A549 (cell line): ENCODE results near the gene SEMA3A.

Source experiments
- BCL3 ChIP-seq: fragments of >200 bp; sonication (Bioruptor Twin); formaldehyde crosslinking; IDR thresholded peaks from 3 replicates; pipeline ENCODE4 v1.6.1; 2016
- CBX2 ChIP-seq: fragments of 200-600 bp; sonication (generic); IDR thresholded peaks from 2 replicates; pipeline ENCODE4 v1.6.1; 2016; ENCODE audit warnings: low read depth, mild to moderate bottlenecking, borderline replicate concordance
- EP300 ChIP-seq, 2 experiments: fragments of >200 bp; sonication (Bioruptor Twin); formaldehyde crosslinking; IDR thresholded peaks; 2 replicates in 1 of 2; 3 replicates in 1 of 2; pipeline ENCODE4 v1.6.1; 2016 to 2017
- GATA3 ChIP-seq: IDR thresholded peaks from 2 replicates; pipeline ENCODE4 v1.6.1; 2012; ENCODE audit warnings: borderline replicate concordance
- HMGXB4 ChIP-seq: fragments of 250-450 bp; sonication (Bioruptor Pico); IDR thresholded peaks from 2 replicates; pipeline ENCODE4 v1.5.0; 2021; ENCODE audit warnings: mild to moderate bottlenecking, moderate library complexity, borderline replicate concordance
- MAZ ChIP-seq: fragments of 150-350 bp; IDR thresholded peaks from 2 replicates; pipeline ENCODE4 v1.6.1; 2014; ENCODE audit warnings: antibody characterized with exemption, low read depth, low read length, borderline replicate concordance
- PHF8 ChIP-seq: fragments of 200-600 bp; sonication (generic); IDR thresholded peaks from 2 replicates; pipeline ENCODE4 v1.6.1; 2016; ENCODE audit warnings: low read depth, mild to moderate bottlenecking, antibody characterized with exemption, moderate library complexity, borderline replicate concordance
- SMC3 ChIP-seq: fragments of >200 bp; sonication (Bioruptor Twin); formaldehyde crosslinking; IDR thresholded peaks from 3 replicates; pipeline ENCODE4 v1.6.1; 2018; ENCODE audit warnings: inconsistent platforms
- ZNF302 ChIP-seq: fragments of 250-450 bp; sonication (Bioruptor Pico); IDR thresholded peaks from 2 replicates; pipeline ENCODE4 v1.9.0; 2021; ENCODE audit warnings: inconsistent platforms, mild to moderate bottlenecking, moderate library complexity
- TF ChIP-seq, protein P1 (sequence below): fragments of >200 bp; sonication (Bioruptor Twin); formaldehyde crosslinking; IDR thresholded peaks from 3 replicates; pipeline ENCODE4 v1.5.1; 2016

- TF ChIP-seq, protein P1, sequence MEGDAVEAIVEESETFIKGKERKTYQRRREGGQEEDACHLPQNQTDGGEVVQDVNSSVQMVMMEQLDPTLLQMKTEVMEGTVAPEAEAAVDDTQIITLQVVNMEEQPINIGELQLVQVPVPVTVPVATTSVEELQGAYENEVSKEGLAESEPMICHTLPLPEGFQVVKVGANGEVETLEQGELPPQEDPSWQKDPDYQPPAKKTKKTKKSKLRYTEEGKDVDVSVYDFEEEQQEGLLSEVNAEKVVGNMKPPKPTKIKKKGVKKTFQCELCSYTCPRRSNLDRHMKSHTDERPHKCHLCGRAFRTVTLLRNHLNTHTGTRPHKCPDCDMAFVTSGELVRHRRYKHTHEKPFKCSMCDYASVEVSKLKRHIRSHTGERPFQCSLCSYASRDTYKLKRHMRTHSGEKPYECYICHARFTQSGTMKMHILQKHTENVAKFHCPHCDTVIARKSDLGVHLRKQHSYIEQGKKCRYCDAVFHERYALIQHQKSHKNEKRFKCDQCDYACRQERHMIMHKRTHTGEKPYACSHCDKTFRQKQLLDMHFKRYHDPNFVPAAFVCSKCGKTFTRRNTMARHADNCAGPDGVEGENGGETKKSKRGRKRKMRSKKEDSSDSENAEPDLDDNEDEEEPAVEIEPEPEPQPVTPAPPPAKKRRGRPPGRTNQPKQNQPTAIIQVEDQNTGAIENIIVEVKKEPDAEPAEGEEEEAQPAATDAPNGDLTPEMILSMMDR, result no peak
- TF ChIP-seq BCL3, result no peak
- no peak for TF ChIP-seq EP300 (IDR thresholded peaks at IDR 0.05)
- TF ChIP-seq PHF8, result no peak
- TF ChIP-seq ZNF302 (CRISPR knock-in tag), result no peak
- TF ChIP-seq CBX2, result no peak
- no peak for TF ChIP-seq HMGXB4 (CRISPR knock-in tag)
- TF ChIP-seq MAZ, result no peak
- no peak; the same call in 1 of the 2 replicates for TF ChIP-seq GATA3
- TF ChIP-seq SMC3, result no peak
Measured at GRCh38 chr7:84236398-84236797, 41.8 kb upstream of the SEMA3A start.
